ENCODE data around the gene COTL1. TPM values are rescaled to one million over a fixed set of nuclear protein-coding genes. Genes with fewer than 3 reads are reported as not detected.

COTL1 gene
- total RNA-seq, 2 experiments from 2014 or later, result 125 to 232 TPM

DNA sequence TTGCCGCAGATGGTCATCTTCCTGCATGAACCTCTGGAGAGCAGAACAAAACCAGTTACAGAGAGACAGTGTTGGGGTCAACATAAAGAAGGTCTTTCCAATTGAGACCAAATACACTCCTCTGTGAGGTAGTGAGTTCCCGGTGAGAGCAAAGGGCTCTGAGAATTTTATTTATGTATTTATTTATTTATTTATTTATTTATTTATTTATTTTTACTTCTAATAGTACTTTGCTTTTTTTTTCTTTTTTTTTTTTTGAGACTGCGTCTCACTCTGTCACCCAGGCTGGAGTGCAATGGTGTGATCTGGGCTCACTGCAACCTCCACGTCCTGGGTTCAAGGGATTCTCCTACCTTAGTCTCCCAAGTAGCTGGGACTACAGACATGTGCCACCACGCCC is 12.1 kb upstream of the COTL1 start:
- Histone ChIP-seq H3K79me2 (ENCODE audit: insufficient read depth, low read depth, low read length) (no peaks in the 10 kb centered on the region), H3K4me3 (ENCODE audit: low read depth, low read length, poor library complexity, severe bottlenecking) (no peak overlapping the region), H3K36me3 (ENCODE audit: insufficient read depth, low read length) (no peaks in the 10 kb centered on the region), H3K9me2 (ENCODE audit: insufficient read depth, low read length) (no peaks in the 10 kb centered on the region), H3K4me1 (ENCODE audit: insufficient read depth, low read length, poor library complexity, severe bottlenecking) (peaks cover 33% of the 10 kb centered on the region), H3K27ac (ENCODE audit: low read depth, low read length, poor library complexity, severe bottlenecking) (no peak overlapping the region), H3K4me2 (ENCODE audit: low read length) (no peak overlapping the region), H2AFZ (ENCODE audit: low read length) (no peak overlapping the region), H3K9me3 (ENCODE audit: low read length) (no peaks in the 10 kb centered on the region), H4K20me1 (ENCODE audit: insufficient read depth, low read length) (no peaks in the 10 kb centered on the region)
- intact Hi-C loops (cut with micrococcal nuclease; ENCODE audit: unreplicated experiment), result no loop called here
- CTCF ChIA-PET (ENCODE audit: unreplicated experiment), result no interaction called here
- no peak for TF ChIP-seq EZH2phosphoT487 (IDR thresholded peaks at IDR 0.05; ENCODE audit: borderline replicate concordance, low read depth, low read length)
- TF ChIP-seq, protein P1, sequence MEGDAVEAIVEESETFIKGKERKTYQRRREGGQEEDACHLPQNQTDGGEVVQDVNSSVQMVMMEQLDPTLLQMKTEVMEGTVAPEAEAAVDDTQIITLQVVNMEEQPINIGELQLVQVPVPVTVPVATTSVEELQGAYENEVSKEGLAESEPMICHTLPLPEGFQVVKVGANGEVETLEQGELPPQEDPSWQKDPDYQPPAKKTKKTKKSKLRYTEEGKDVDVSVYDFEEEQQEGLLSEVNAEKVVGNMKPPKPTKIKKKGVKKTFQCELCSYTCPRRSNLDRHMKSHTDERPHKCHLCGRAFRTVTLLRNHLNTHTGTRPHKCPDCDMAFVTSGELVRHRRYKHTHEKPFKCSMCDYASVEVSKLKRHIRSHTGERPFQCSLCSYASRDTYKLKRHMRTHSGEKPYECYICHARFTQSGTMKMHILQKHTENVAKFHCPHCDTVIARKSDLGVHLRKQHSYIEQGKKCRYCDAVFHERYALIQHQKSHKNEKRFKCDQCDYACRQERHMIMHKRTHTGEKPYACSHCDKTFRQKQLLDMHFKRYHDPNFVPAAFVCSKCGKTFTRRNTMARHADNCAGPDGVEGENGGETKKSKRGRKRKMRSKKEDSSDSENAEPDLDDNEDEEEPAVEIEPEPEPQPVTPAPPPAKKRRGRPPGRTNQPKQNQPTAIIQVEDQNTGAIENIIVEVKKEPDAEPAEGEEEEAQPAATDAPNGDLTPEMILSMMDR (conservative IDR thresholded peaks at IDR 0.05; ENCODE audit: low read length), result no peak
- POLR2A ChIA-PET, result interaction anchor here (0.6 kb wide), 1 partner anchor 13 kb away, joined by 3 read pairs; no protein-coding TSS in a partner anchor
- DNase-seq (ENCODE audit: low spot score), result no peak
- BruUV-seq (replicated peaks), result no TSS peak

DNA sequence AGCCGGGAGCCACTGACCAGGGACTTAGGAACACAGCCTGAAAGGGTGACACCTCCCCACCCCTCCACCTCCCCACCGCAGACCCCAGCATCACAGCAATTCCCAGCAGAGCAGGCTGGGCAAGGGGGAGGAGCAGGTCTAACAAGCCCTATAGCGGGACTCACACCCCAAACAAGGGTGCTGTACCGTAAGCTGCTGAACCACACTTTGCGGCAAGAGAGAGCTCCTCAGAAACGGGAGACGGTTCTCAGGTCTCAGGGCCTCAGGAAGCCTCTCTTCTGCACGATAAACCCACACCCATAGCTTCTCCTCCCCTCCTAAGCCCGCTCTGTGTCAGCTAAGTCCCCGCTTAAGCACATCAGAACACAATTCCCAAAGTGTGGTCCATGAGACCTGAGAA is 11.7 kb upstream of the COTL1 start:
- BruUV-seq (replicated peaks), result no TSS peak

More for the DNA sequence above, 11.7 kb upstream of the COTL1 start:
- no peak for DNase-seq (ENCODE audit: low spot score)
- no peaks in the 10 kb centered on the region for H4K20me1 ChIP-seq (ENCODE audit: insufficient read depth, low read length)
- no peak overlapping the region for H3K4me3 ChIP-seq (ENCODE audit: low read depth, low read length, poor library complexity, severe bottlenecking)
- H2AFZ ChIP-seq (ENCODE audit: low read length), result no peak overlapping the region
- peaks cover 33% of the 10 kb centered on the region for H3K4me1 ChIP-seq (ENCODE audit: insufficient read depth, low read length, poor library complexity, severe bottlenecking)
- no peak overlapping the region for H3K27ac ChIP-seq (ENCODE audit: low read depth, low read length, poor library complexity, severe bottlenecking)
- H3K9me2 ChIP-seq (ENCODE audit: insufficient read depth, low read length), result no peaks in the 10 kb centered on the region
- H3K79me2 ChIP-seq (ENCODE audit: insufficient read depth, low read depth, low read length), result no peaks in the 10 kb centered on the region
- H3K36me3 ChIP-seq (ENCODE audit: insufficient read depth, low read length), result no peaks in the 10 kb centered on the region
- POLR2A ChIA-PET, result interaction anchor here (0.6 kb wide), 1 partner anchor 13 kb away, joined by 3 read pairs; no protein-coding TSS in a partner anchor
- intact Hi-C loops (cut with micrococcal nuclease; ENCODE audit: unreplicated experiment), result loop anchor here (10.0 kb wide), 1 partner anchor 235 kb away; no protein-coding TSS in a partner anchor
- CTCF ChIA-PET (ENCODE audit: unreplicated experiment), result no interaction called here
- TF ChIP-seq, protein P1 (conservative IDR thresholded peaks at IDR 0.05; ENCODE audit: low read length), result no peak
- no peak for TF ChIP-seq EZH2phosphoT487 (IDR thresholded peaks at IDR 0.05; ENCODE audit: borderline replicate concordance, low read depth, low read length)
- H3K9me3 ChIP-seq (ENCODE audit: low read length), result no peaks in the 10 kb centered on the region
- H3K4me2 ChIP-seq (ENCODE audit: low read length), result no peak overlapping the region

Measured in OCI-LY7 (cell line).